ENCODE measurements around the gene ANAPC5.

Gene ANAPC5

GRCh38 chr12:121259074-121259473 lies 93.1 kb downstream of the ANAPC5 start:
- Mint-ChIP-seq H3K27me3 (no peaks in the 10 kb centered on the region), H3K4me3 (no peak overlapping the region), H3K4me1 (no peaks in the 10 kb centered on the region), H3K9me3 (no peaks in the 10 kb centered on the region), H3K27ac (no peak overlapping the region), H3K36me3 (peaks cover 21% of the 10 kb centered on the region)
- DNase-seq (ENCODE audit: low spot score in 2 of 2) (no peak), ATAC-seq (ENCODE audit: low read depth) (peak; percentile 21)
